HEK293 (cell line): ENCODE data around the gene MAML2.

Source experiments
- CTCF ChIA-PET: fragments of 350-600 bp; formaldehyde crosslinking; extraction: SDS; loops from one replicate; lab custom pipeline; 2021; ENCODE audit warnings: antibody characterized with exemption; lab: Yijun Ruan, JAX
- POLR2A ChIA-PET: fragments of 300-600 bp; formaldehyde crosslinking; extraction: SDS; loops from one replicate; lab custom pipeline; 2020; ENCODE audit warnings: antibody characterized with exemption, inconsistent platforms; lab: Yijun Ruan, JAX
- H3K27ac ChIP-seq: fragments of 200-500 bp; sonication (Bioruptor generic); 2 replicates; pipeline ENCODE4 v1.5.1; 2014; ENCODE audit warnings: low read depth, low read length, control low read depth, inconsistent platforms; ENCODE audit errors: extremely low read depth
- H3K36me3 ChIP-seq, 2 experiments: fragments of 200-500 bp in 1 of 2; sonication (Bioruptor generic) in 1 of 2; 1 replicate in 1 of 2; 2 replicates in 1 of 2; pipeline ENCODE4 v1.5.1; 2014 to 2017; ENCODE audit warnings: inconsistent platforms in 2 of 2, low read length in 2 of 2; ENCODE audit not compliant: control insufficient read depth in 2 of 2, insufficient read depth in 1 of 2
- H3K4me1 ChIP-seq: fragments of 200-500 bp; sonication (Bioruptor generic); 2 replicates; pipeline ENCODE4 v1.5.1; 2014; ENCODE audit warnings: mild to moderate bottlenecking, low read length, inconsistent platforms; ENCODE audit not compliant: control insufficient read depth, insufficient read depth
- H3K4me3 ChIP-seq: 2 replicates; pipeline ENCODE4 v1.5.1; 2011; ENCODE audit warnings: low read depth, mild to moderate bottlenecking, control low read depth, low read length, moderate library complexity
- H3K9me3 ChIP-seq: fragments of 200-500 bp; sonication (Bioruptor generic); 2 replicates; pipeline ENCODE4 v1.5.1; 2014; ENCODE audit warnings: low read depth, low read length, inconsistent platforms; ENCODE audit not compliant: control insufficient read depth, insufficient read depth
- GLI4 ChIP-seq: fragments of 450-650 bp; formaldehyde crosslinking; IDR thresholded peaks from 2 replicates; pipeline ENCODE4 v1.5.1; 2016; ENCODE audit warnings: missing biosample characterization, missing genetic modification characterization
- KLF10 ChIP-seq: fragments of 450-650 bp; IDR thresholded peaks from 2 replicates; pipeline ENCODE4 v1.5.1; 2018; ENCODE audit warnings: missing biosample characterization, mild to moderate bottlenecking, missing genetic modification characterization
- SETDB1 ChIP-seq: IDR thresholded peaks from one replicate; pipeline ENCODE4 v1.6.1; 2017; ENCODE audit warnings: mild to moderate bottlenecking, low read length, moderate library complexity, mixed read lengths; ENCODE audit not compliant: insufficient read length
- TRIM28 ChIP-seq: IDR thresholded peaks from 2 replicates; pipeline ENCODE4 v1.6.1; 2011; ENCODE audit warnings: low read length, control low read depth, borderline replicate concordance
- ZBTB21 ChIP-seq: fragments of 450-650 bp; formaldehyde crosslinking; IDR thresholded peaks from 2 replicates; pipeline ENCODE4 v1.5.1; 2017; ENCODE audit warnings: missing biosample characterization, missing genetic modification characterization
- ZFHX2 ChIP-seq: fragments of 450-650 bp; formaldehyde crosslinking; conservative IDR thresholded peaks from 2 replicates; pipeline ENCODE4 v1.5.1; 2016; ENCODE audit warnings: missing biosample characterization, missing genetic modification characterization
- ZNF112 ChIP-seq: fragments of 450-650 bp; formaldehyde crosslinking; IDR thresholded peaks from 2 replicates; pipeline ENCODE4 v1.5.0; 2017; ENCODE audit warnings: missing biosample characterization, missing genetic modification characterization
- ZNF19 ChIP-seq: fragments of 450-650 bp; formaldehyde crosslinking; IDR thresholded peaks from 2 replicates; pipeline ENCODE4; 2016; ENCODE audit warnings: missing biosample characterization, missing genetic modification characterization, low read depth
- ZNF221 ChIP-seq: fragments of 450-650 bp; formaldehyde crosslinking; IDR thresholded peaks from 2 replicates; pipeline ENCODE4 v1.5.1; 2017; ENCODE audit warnings: missing biosample characterization, missing genetic modification characterization, borderline replicate concordance
- ZNF26 ChIP-seq: fragments of 450-650 bp; formaldehyde crosslinking; IDR thresholded peaks from 2 replicates; pipeline ENCODE4 v1.5.1; 2016; ENCODE audit warnings: missing biosample characterization, missing genetic modification characterization
- ZNF324 ChIP-seq: fragments of 450-650 bp; formaldehyde crosslinking; IDR thresholded peaks from 2 replicates; pipeline ENCODE4 v1.5.1; 2016; ENCODE audit warnings: missing biosample characterization, missing genetic modification characterization
- ZNF350 ChIP-seq: fragments of 450-650 bp; formaldehyde crosslinking; IDR thresholded peaks from 2 replicates; pipeline ENCODE4 v1.5.0; 2017; ENCODE audit warnings: missing biosample characterization, mild to moderate bottlenecking, missing genetic modification characterization
- ZNF391 ChIP-seq: fragments of 450-650 bp; formaldehyde crosslinking; IDR thresholded peaks from 2 replicates; pipeline ENCODE4 v1.5.1; 2016; ENCODE audit warnings: low read depth, missing biosample characterization, missing genetic modification characterization, borderline replicate concordance
- ZNF423 ChIP-seq: fragments of 450-650 bp; formaldehyde crosslinking; IDR thresholded peaks from 2 replicates; pipeline ENCODE4 v1.5.1; 2016; ENCODE audit warnings: missing biosample characterization, missing genetic modification characterization
- ZNF426 ChIP-seq: fragments of 450-650 bp; formaldehyde crosslinking; IDR thresholded peaks from 2 replicates; pipeline ENCODE4 v1.5.1; 2017; ENCODE audit warnings: missing biosample characterization, missing genetic modification characterization, mild to moderate bottlenecking, inconsistent platforms, moderate library complexity
- ZNF473 ChIP-seq: fragments of 450-650 bp; formaldehyde crosslinking; IDR thresholded peaks from 2 replicates; pipeline ENCODE4 v1.5.1; 2017; ENCODE audit warnings: missing biosample characterization, missing genetic modification characterization
- ZNF530 ChIP-seq: fragments of 450-650 bp; formaldehyde crosslinking; IDR thresholded peaks from 2 replicates; pipeline ENCODE4 v1.5.1; 2016; ENCODE audit warnings: low read depth, missing biosample characterization, missing genetic modification characterization
- ZNF549 ChIP-seq: fragments of 450-650 bp; IDR thresholded peaks from 2 replicates; pipeline ENCODE4 v1.5.1; 2018; ENCODE audit warnings: missing biosample characterization, missing genetic modification characterization, mild to moderate bottlenecking, inconsistent platforms, moderate library complexity
- ZNF626 ChIP-seq: fragments of 450-650 bp; sonication (Bioruptor Pico); formaldehyde crosslinking; IDR thresholded peaks from 2 replicates; pipeline ENCODE4 v1.5.1; 2018; ENCODE audit warnings: missing biosample characterization, missing genetic modification characterization, inconsistent platforms
- TF ChIP-seq, protein P1 (sequence below): fragments of 450-650 bp; formaldehyde crosslinking; IDR thresholded peaks from 2 replicates; pipeline ENCODE4 v1.5.1; 2016; ENCODE audit warnings: missing biosample characterization, missing genetic modification characterization, low read depth
- TF ChIP-seq, protein P2 (sequence below): fragments of 450-650 bp; formaldehyde crosslinking; IDR thresholded peaks from 2 replicates; pipeline ENCODE4 v1.5.1; 2016; ENCODE audit warnings: missing biosample characterization, missing genetic modification characterization

Gene MAML2

DNA sequence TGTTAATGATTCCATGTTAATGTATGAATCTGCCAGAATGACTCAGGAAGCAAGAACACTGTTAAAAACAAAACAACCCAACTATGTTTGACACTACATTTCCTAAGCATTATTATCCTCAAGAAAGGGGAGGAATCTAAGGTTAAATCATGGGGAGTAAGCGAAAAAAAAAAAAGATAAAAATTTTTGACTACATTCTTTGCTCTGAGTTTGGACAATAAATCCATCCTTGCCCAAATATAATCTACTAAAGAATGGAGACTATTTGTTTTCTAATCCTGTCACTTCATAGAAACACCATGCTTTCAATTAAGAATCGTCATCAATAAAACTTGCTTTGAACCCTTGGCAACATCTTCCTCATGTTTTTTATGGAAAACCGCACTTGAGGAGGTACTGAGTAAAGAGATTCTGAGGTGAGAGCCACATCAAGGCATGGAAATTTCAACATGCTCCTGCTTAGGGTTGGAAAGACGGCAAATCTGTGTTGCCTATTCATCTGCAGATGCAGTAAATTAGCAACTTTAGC, 9.7 kb downstream of the MAML2 start (continued):
- TF ChIP-seq ZNF26 (tag by site-specific recombination) (no peak), ZNF112 (no peak)
- TF ChIP-seq, protein P1, sequence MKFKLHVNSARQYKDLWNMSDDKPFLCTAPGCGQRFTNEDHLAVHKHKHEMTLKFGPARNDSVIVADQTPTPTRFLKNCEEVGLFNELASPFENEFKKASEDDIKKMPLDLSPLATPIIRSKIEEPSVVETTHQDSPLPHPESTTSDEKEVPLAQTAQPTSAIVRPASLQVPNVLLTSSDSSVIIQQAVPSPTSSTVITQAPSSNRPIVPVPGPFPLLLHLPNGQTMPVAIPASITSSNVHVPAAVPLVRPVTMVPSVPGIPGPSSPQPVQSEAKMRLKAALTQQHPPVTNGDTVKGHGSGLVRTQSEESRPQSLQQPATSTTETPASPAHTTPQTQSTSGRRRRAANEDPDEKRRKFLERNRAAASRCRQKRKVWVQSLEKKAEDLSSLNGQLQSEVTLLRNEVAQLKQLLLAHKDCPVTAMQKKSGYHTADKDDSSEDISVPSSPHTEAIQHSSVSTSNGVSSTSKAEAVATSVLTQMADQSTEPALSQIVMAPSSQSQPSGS (tag by site-specific recombination), result no peak

DNA sequence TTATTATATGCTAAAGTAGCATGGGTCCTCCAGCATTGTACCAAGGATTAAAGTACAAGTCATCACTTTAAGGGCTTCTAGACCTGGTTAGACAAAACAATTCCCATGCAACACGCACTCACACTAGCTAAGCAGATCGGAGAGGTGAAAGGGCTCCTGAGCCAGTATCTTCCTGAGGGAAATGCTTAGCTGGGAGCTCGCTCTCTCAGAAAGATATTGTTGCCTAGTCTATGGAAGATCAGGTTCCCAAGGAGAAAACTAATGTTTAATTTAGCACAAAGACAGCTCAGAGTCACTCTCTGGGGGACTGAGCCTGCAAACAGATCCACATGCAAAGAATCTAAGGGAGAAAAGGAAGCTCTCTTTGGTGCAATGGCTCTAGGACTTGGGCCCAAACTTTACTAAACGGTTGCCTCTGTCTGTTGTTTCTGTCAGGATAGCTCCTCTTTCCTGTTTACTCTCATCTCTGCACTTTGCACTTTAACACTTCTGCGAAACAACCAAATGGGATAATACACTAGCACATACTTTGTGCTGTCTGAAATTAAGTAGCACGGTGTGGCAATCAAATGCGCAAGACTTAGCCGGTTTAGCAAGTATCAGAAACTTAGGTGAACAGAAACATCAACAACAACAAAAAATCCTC, 10.7 kb downstream of the MAML2 start:
- TF ChIP-seq SETDB1 (no peak), ZNF19 (tag by site-specific recombination) (no peak), TRIM28 (peak; percentile 60; the same call in 1 of the 2 replicates)
- H3K36me3 ChIP-seq, result no peaks in the 10 kb centered on the region
- CTCF ChIA-PET, result interaction anchor here (1.3 to 1.8 kb wide), 2 partner anchors 9 to 11 kb away, joined by 3 to 6 read pairs; partner anchors contain the start of gene MAML2
- peaks cover 16% of the 10 kb centered on the region for H3K4me1 ChIP-seq
- no peaks in the 10 kb centered on the region for H3K9me3 ChIP-seq
- H3K4me3 ChIP-seq, result no peak overlapping the region
- peak overlapping the region; percentile 17; the same call in 1 of the 2 replicates for H3K27ac ChIP-seq
- POLR2A ChIA-PET, result interaction anchor here (0.6 kb wide), 1 partner anchor 25 kb away, joined by 3 read pairs; no protein-coding TSS in a partner anchor

- TF ChIP-seq TRIM28 (no peak), ZNF530 (tag by site-specific recombination) (no peak), ZFHX2 (tag by site-specific recombination) (0 out of 2 replicates have a peak, but pooled peaks have one; percentile 11)
- TF ChIP-seq, all 188 proteins: peak for 1
- POLR2A ChIA-PET, result interaction anchor here (0.6 kb wide), 1 partner anchor 24 kb away, joined by 3 read pairs; no protein-coding TSS in a partner anchor
- Histone ChIP-seq H3K9me3 (no peaks in the 10 kb centered on the region), H3K4me3 (no peak overlapping the region), H3K27ac (peak overlapping the region; percentile 17; the same call in 1 of the 2 replicates), H3K36me3 (no peaks in the 10 kb centered on the region), H3K4me1 (peaks cover 12% of the 10 kb centered on the region)
- CTCF ChIA-PET, result interaction anchor here (1.3 to 1.8 kb wide), 2 partner anchors 10 to 11 kb away, joined by 3 to 6 read pairs; partner anchors contain the start of gene MAML2
These were observed 11.3 kb downstream of the MAML2 start for GRCh38 chr11:96331699-96332116.

DNA sequence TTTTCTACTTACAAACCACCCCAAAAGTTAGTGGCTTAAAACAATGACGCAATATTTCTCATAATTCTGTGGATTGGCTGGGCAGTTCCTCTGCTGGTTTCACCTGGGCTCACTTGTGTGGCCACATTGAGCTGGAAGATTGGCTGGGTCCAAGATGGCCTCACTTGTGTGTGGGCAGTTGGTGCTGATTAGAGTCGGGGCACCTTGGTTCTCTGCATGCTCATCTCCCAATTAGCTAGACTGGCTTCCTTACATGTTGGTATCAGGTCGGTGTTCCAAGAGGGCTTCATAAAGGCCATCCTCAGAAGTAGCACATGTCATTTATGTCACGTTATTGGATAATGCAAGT, 12.5 kb downstream of the MAML2 start:
- ChIA-PET POLR2A (no interaction called here), CTCF (interaction anchor here (0.7 kb wide), 1 partner anchor 23 kb away, joined by 3 read pairs; no protein-coding TSS in a partner anchor)
- Histone ChIP-seq H3K4me1 (peaks cover 12% of the 10 kb centered on the region), H3K4me3 (no peak overlapping the region), H3K9me3 (no peaks in the 10 kb centered on the region), H3K36me3 (no peaks in the 10 kb centered on the region), H3K27ac (no peak overlapping the region)
- TF ChIP-seq KLF10 (no peak), ZNF626 (tag by site-specific recombination) (no peak), GLI4 (tag by site-specific recombination) (no peak), ZNF423 (tag by site-specific recombination) (no peak), ZBTB21 (no peak), ZNF19 (tag by site-specific recombination) (no peak), ZNF324 (tag by site-specific recombination) (no peak), ZNF391 (tag by site-specific recombination) (no peak), ZNF350 (tag by site-specific recombination) (no peak), ZNF549 (tag by site-specific recombination) (no peak), ZNF473 (tag by site-specific recombination) (no peak), ZNF221 (tag by site-specific recombination) (no peak), ZFHX2 (tag by site-specific recombination) (no peak), ZNF426 (tag by site-specific recombination) (no peak)
- TF ChIP-seq, protein P2, sequence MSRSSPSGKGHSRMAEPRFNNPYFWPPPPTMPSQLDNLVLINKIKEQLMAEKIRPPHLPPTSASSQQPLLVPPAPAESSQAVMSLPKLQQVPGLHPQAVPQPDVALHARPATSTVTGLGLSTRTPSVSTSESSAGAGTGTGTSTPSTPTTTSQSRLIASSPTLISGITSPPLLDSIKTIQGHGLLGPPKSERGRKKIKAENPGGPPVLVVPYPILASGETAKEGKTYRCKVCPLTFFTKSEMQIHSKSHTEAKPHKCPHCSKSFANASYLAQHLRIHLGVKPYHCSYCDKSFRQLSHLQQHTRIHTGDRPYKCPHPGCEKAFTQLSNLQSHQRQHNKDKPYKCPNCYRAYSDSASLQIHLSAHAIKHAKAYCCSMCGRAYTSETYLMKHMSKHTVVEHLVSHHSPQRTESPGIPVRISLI, result no peak
- TF ChIP-seq, protein P1 (tag by site-specific recombination), result no peak
- TF ChIP-seq, all 188 proteins: peak for 0
